Bladder microvascular endothelial cell (primary cell): Measurements from ENCODE around the gene CYTH2. TPM values are rescaled to one million over a fixed set of nuclear protein-coding genes. Genes with fewer than 3 reads are reported as not detected.

Source experiments
- total RNA-seq: library from RNA; depleted of rRNA; stranded (reverse); fragments of >200 nt; gene quantifications from 2 replicates; pipeline ENCODE4 v1.2.3, GENCODE V29; 2014

The CYTH2 gene, protein sequence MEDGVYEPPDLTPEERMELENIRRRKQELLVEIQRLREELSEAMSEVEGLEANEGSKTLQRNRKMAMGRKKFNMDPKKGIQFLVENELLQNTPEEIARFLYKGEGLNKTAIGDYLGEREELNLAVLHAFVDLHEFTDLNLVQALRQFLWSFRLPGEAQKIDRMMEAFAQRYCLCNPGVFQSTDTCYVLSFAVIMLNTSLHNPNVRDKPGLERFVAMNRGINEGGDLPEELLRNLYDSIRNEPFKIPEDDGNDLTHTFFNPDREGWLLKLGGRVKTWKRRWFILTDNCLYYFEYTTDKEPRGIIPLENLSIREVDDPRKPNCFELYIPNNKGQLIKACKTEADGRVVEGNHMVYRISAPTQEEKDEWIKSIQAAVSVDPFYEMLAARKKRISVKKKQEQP
- total RNA-seq: 48.4 and 53.1 TPM in 2 replicates

GRCh38 chr19:48469289-48469881, at the start of gene CYTH2:
CYTH2 (plus strand) TSS chr19:48469369; CDS start chr19:48469508, 139 bp downstream.

DNA sequence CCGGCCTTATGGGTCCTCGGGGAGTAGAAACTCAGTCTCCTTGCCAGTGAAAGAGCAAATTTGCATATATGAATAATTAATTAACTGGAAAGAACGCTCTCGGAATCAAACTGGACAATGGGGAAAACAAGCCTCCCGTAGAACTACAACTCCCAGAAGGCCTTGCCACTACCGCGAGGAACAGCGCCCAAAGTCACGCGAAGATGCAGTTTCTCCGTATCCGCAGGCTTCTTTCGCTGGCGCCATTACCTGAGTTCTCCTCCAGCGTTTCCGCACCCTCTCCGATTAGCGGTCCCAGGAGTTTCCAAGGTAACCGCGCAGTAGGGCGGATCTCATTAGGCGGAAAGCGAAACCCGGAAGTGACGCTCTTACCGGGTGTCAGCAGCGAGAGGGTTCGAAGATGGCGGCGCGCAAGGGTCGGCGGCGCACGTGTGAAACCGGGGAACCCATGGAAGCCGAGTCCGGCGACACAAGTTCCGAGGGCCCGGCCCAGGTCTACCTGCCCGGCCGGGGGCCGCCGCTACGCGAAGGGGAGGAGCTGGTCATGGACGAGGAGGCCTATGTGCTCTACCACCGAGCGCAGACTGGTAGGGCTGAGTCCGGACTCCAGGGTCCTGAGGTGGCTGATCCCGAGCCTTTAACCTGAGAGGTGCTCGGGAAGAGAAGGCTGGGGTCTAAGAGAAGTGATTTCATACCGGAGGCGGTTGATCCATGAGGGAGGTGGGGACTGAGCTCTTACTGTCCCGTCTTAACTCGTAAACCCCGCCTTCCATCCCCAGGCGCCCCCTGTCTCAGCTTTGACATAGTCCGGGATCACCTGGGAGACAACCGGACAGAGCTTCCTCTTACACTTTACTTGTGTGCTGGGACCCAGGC, 23.3 kb upstream of the CYTH2 start, which contains the start of gene GRWD1:
Gene GRWD1 (plus strand): TSS at position 378 of the 876 bp plus-strand sequence. CDS start 23 bp downstream, at position 401.

GRCh38 chr19:48455171-48455907, 13.8 kb upstream of the CYTH2 start, which contains the start of gene KCNJ14:
KCNJ14 (plus strand) TSS chr19:48455574; CDS start chr19:48461725, 6,151 bp downstream.

DNA sequence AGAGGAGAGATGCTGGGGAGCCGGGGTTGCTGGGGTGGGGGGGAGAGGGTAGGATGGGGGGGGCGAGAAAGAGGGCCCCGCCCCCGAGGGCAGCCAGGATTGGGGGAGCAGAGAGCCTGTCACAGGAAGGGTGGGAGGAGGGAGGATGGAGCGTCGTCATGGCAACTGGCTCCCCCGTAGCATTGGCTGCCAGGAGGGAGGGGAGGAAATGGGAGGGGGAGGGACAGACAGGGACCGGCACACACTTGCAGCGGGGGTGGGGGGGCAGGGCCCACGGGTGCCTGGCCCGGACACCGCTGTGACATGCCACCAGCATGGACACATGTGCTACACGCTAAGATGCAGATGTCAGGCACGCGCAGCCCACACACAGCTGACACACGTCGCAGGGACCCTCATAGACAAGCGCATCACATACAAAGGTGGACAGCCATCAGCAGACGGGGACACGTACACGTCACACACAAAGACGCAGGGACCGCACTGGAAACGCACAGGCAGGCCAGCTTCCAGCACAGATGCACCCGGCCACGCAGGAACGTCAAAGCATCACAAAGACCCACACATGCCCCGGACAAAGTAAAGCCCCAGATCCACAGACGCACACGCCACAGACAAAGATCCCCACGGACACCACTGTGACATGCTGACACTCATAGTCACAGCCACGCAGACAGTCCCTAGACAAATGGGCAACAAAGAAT, 42.8 kb downstream of the CYTH2 start, which contains the start of gene LMTK3:
Gene LMTK3 (minus strand): TSS at position 36 of the 704 bp plus-strand sequence. CDS start 259 bp downstream, outside the sequence.

Other genes with a start within 250 kb of the CYTH2 start
- gene CARD8, start 213.5 kb upstream of the CYTH2 start, total RNA-seq: 47.3 and 92.1 TPM in 2 replicates
- 0.63 and 0.97 TPM in 2 replicates for gene ZNF114, start 199.3 kb upstream of the CYTH2 start, total RNA-seq
- 12.1 and 25.3 TPM in 2 replicates for gene EMP3, start 143.8 kb upstream of the CYTH2 start, total RNA-seq
- gene TMEM143, start 105.4 kb upstream of the CYTH2 start, total RNA-seq: 2.1 and 3.8 TPM in 2 replicates
- gene SYNGR4, start 105.0 kb upstream of the CYTH2 start, total RNA-seq: not detected in 2 replicates
- 31.9 and 51.2 TPM in 2 replicates for gene KDELR1, start 77.8 kb upstream of the CYTH2 start, total RNA-seq
- 0.19 and 0.32 TPM in 2 replicates for gene GRIN2D, start 75.7 kb upstream of the CYTH2 start, total RNA-seq
- 14.7 and 39.3 TPM in 2 replicates for gene GRWD1, start 23.4 kb upstream of the CYTH2 start, total RNA-seq
- gene KCNJ14, start 13.8 kb upstream of the CYTH2 start, total RNA-seq: under 0.01 and 0.63 TPM in 2 replicates
- 0.06 TPM in 1 of 2 replicates, not detected in the other for gene LMTK3, start 42.5 kb downstream of the CYTH2 start, total RNA-seq
- not detected in 2 replicates for gene SULT2B1, start 82.8 kb downstream of the CYTH2 start, total RNA-seq
- gene SPACA4, start 137.4 kb downstream of the CYTH2 start, total RNA-seq: not detected in 2 replicates
- gene FAM83E, start 145.7 kb downstream of the CYTH2 start, total RNA-seq: 0.49 and 0.94 TPM in 2 replicates
- gene RPL18, start 149.8 kb downstream of the CYTH2 start, total RNA-seq: 1,360 and 2,089 TPM in 2 replicates
- gene SPHK2, start 150.1 kb downstream of the CYTH2 start, total RNA-seq: 5.2 and 6.4 TPM in 2 replicates
- 1.5 and 2.6 TPM in 2 replicates for gene DBP, start 168.0 kb downstream of the CYTH2 start, total RNA-seq
- gene CA11, start 176.8 kb downstream of the CYTH2 start, total RNA-seq: 0.97 and 2.7 TPM in 2 replicates
- gene NTN5, start 203.6 kb downstream of the CYTH2 start, total RNA-seq: 0.06 and 0.16 TPM in 2 replicates
- gene FUT2, start 226.6 kb downstream of the CYTH2 start, total RNA-seq: not detected in 2 replicates